Keratinocyte (primary cell): Measurements from ENCODE around the gene WDR33. TPM values are rescaled to one million over a fixed set of nuclear protein-coding genes. Genes with fewer than 3 reads are reported as not detected.

Source experiments
- DNase-seq: peaks from one replicate; pipeline ENCODE4 v3.0.0-alpha.2; 2011; ENCODE audit warnings: low read depth, missing footprints, low spot score
- FAIRE-seq: peaks from 2 replicates; lab custom pipeline; 2011; peaks lifted over from hg19 to GRCh38; lab: Jason Lieb, UNC
- H2AFZ ChIP-seq: 2 replicates; pipeline ENCODE4 v1.6.0; 2012; ENCODE audit warnings: low read length, control low read depth, inconsistent platforms; ENCODE audit not compliant: control insufficient read depth
- H3K27ac ChIP-seq: 2 replicates; pipeline ENCODE4 v1.5.1; 2011; ENCODE audit warnings: low read length; ENCODE audit not compliant: control insufficient read depth, insufficient read depth
- H3K27me3 ChIP-seq: 3 replicates; pipeline ENCODE4 v1.6.0; 2011; ENCODE audit warnings: low read length; ENCODE audit not compliant: control insufficient read depth, insufficient read depth; ENCODE audit errors: extremely low read depth
- H3K36me3 ChIP-seq, 2 experiments: 2 replicates in 1 of 2; 3 replicates in 1 of 2; pipeline ENCODE4 v1.5.1; 2011; ENCODE audit warnings: low read length in 2 of 2, mild to moderate bottlenecking in 1 of 2; ENCODE audit not compliant: control insufficient read depth in 2 of 2, insufficient read depth in 2 of 2; ENCODE audit errors: extremely low read depth in 1 of 2
- H3K4me1 ChIP-seq: 3 replicates; pipeline ENCODE4 v1.5.1; 2011; ENCODE audit warnings: low read length; ENCODE audit not compliant: control insufficient read depth, insufficient read depth; ENCODE audit errors: extremely low read depth
- H3K4me2 ChIP-seq: 3 replicates; pipeline ENCODE4 v1.6.0; 2011; ENCODE audit warnings: low read depth, low read length; ENCODE audit not compliant: control insufficient read depth, insufficient read depth; ENCODE audit errors: extremely low read depth
- H3K4me3 ChIP-seq, 3 experiments: fragments of 200-600 bp in 1 of 3; sonication (generic) in 1 of 3; 2 replicates in 2 of 3; 3 replicates in 1 of 3; pipeline ENCODE4 v1.5.1; 2011 to 2016; ENCODE audit warnings: low read length in 3 of 3, mild to moderate bottlenecking in 3 of 3, control low read depth in 2 of 3, inconsistent platforms in 1 of 3, low read depth in 1 of 3, mixed read lengths in 1 of 3, mixed run types in 1 of 3, moderate library complexity in 1 of 3; ENCODE audit not compliant: control insufficient read depth in 2 of 3, insufficient read depth in 2 of 3; ENCODE audit errors: extremely low read depth in 1 of 3
- H3K79me2 ChIP-seq: 2 replicates; pipeline ENCODE4 v1.6.0; 2012; ENCODE audit warnings: low read length; ENCODE audit not compliant: control insufficient read depth, insufficient read depth
- H3K9ac ChIP-seq: 3 replicates; pipeline ENCODE4 v1.6.0; 2011; ENCODE audit warnings: low read length; ENCODE audit not compliant: control insufficient read depth, insufficient read depth; ENCODE audit errors: extremely low read depth
- H3K9me1 ChIP-seq: 3 replicates; pipeline ENCODE4 v1.6.0; 2011; ENCODE audit warnings: low read length; ENCODE audit not compliant: control insufficient read depth, insufficient read depth; ENCODE audit errors: extremely low read depth
- H3K9me3 ChIP-seq: 2 replicates; pipeline ENCODE4 v1.5.1; 2012; ENCODE audit warnings: low read depth, low read length; ENCODE audit not compliant: control insufficient read depth
- H4K20me1 ChIP-seq: 3 replicates; pipeline ENCODE4 v1.6.0; 2011; ENCODE audit warnings: low read length; ENCODE audit not compliant: control insufficient read depth, insufficient read depth; ENCODE audit errors: extremely low read depth
- CTCF ChIP-seq, 3 experiments: IDR thresholded peaks in 1 of 3; conservative IDR thresholded peaks in 1 of 3; optimal IDR thresholded peaks in 1 of 3; 2 replicates in 2 of 3; 3 replicates in 1 of 3; pipeline versions ENCODE3 to v1.5.1; 2011; ENCODE audit warnings: low read length in 3 of 3, mild to moderate bottlenecking in 3 of 3, moderate library complexity in 2 of 3, control low read depth in 1 of 3, inconsistent platforms in 1 of 3; ENCODE audit not compliant: insufficient read depth in 2 of 3; ENCODE audit errors: extremely low read depth in 1 of 3
- EZH2 ChIP-seq: IDR thresholded peaks from one replicate; pipeline ENCODE4 v1.6.1; 2012; ENCODE audit warnings: inconsistent platforms, mild to moderate bottlenecking, low read length, moderate library complexity
- dilution Hi-C: fragments of 300-500 bp; cut with MboI; formaldehyde crosslinking; loops from one replicate; pipeline ENCODE4 v1.7.0; 2020; ENCODE audit warnings: low sequenced_read_pairs; ENCODE audit not compliant: extremely low pct_ligation_motif_present
- polyA plus RNA-seq, 5 experiments: library from polyadenylated mRNA; depleted of rRNA in 3 of 5; stranded (reverse) in 3 of 5; stranded (forward) in 1 of 5; unstranded in 1 of 5; fragments of >200 nt; gene quantifications; 1 replicate in 1 of 5; 2 replicates in 3 of 5; 3 replicates in 1 of 5; pipeline versions ENCODE4 v1.2.1 to v1.2.3, GENCODE V29; 2011 to 2012; ENCODE audit warnings: missing spikeins in 2 of 5, low read depth in 1 of 5, low replicate concordance in 1 of 5

Gene WDR33
- polyA plus RNA-seq, 1 donor (not counting 4 experiments of a cell fraction or from before 2014, with no cell fraction given): 44.5 TPM

- H3K79me2 ChIP-seq: peaks cover 12% of the 10 kb centered on the region
- peaks cover 15 to 23% of the 10 kb centered on the region in 2 experiments for H3K36me3 ChIP-seq
- peaks cover 30% of the 10 kb centered on the region for H3K4me1 ChIP-seq
- H2AFZ ChIP-seq: no peak overlapping the region
- FAIRE-seq (no peak), DNase-seq (no peak)
- no peak overlapping the region for H3K27ac ChIP-seq
- TF ChIP-seq CTCF (optimal IDR thresholded peaks at IDR 0.05 in 1 of 3, IDR thresholded peaks at IDR 0.05 in 1 of 3, conservative IDR thresholded peaks at IDR 0.05 in 1 of 3; ENCODE audit: extremely low read depth in 1 of 3, insufficient read depth in 2 of 3, low read length in 3 of 3): no peak
- no peak for TF ChIP-seq EZH2
- H3K4me3 ChIP-seq: no peak overlapping the region
- dilution Hi-C loops: no loop called here
- H3K4me2 ChIP-seq: no peak overlapping the region
- no peaks in the 10 kb centered on the region for H3K27me3 ChIP-seq
- no peaks in the 10 kb centered on the region for H3K9me3 ChIP-seq
- H3K9me1 ChIP-seq: no peaks in the 10 kb centered on the region
- H3K9ac ChIP-seq: no peak overlapping the region
- H4K20me1 ChIP-seq: no peaks in the 10 kb centered on the region
Measured at GRCh38 chr2:127704641-127705390, 106.2 kb downstream of the WDR33 start.

- H3K9me1 ChIP-seq: no peaks in the 10 kb centered on the region
- TF ChIP-seq CTCF (optimal IDR thresholded peaks at IDR 0.05 in 1 of 3, IDR thresholded peaks at IDR 0.05 in 1 of 3, conservative IDR thresholded peaks at IDR 0.05 in 1 of 3; ENCODE audit: extremely low read depth in 1 of 3, insufficient read depth in 2 of 3, low read length in 3 of 3): no peak
- no peak for TF ChIP-seq EZH2
- no peaks in the 10 kb centered on the region for H3K9me3 ChIP-seq
- no peaks in the 10 kb centered on the region for H3K27me3 ChIP-seq
- DNase-seq: no peak
- no peak overlapping the region for H2AFZ ChIP-seq
- H3K9ac ChIP-seq: no peak overlapping the region
- H3K27ac ChIP-seq: no peak overlapping the region
- no peak overlapping the region for H3K4me3 ChIP-seq
- dilution Hi-C loops: no loop called here
- peaks cover 12% of the 10 kb centered on the region for H3K79me2 ChIP-seq
- H3K36me3 ChIP-seq: peaks cover 7 to 9% of the 10 kb centered on the region in 2 experiments
- peaks cover 27% of the 10 kb centered on the region for H3K4me1 ChIP-seq
- H3K4me2 ChIP-seq: no peak overlapping the region
- H4K20me1 ChIP-seq: no peaks in the 10 kb centered on the region
- FAIRE-seq: no peak
Measured at GRCh38 chr2:127703282-127703681, 107.7 kb downstream of the WDR33 start.
